Thyroid gland (tissue), 4 donors: ENCODE data around the gene PLXNB2. TPM values are rescaled to one million over a fixed set of nuclear protein-coding genes. Genes with fewer than 3 reads are reported as not detected.

Experiments used
- DNase-seq, 2 donors: peaks; one replicate each; pipeline ENCODE4 v3.0.0-alpha.2; 2019
- H3K27ac ChIP-seq, 3 donors: fragments of 200-600 bp; sonication (generic); 1 replicate in 2 of 3; 2 replicates in 1 of 3; pipeline ENCODE4 v1.5.1; 2016 to 2019; ENCODE audit warnings: mild to moderate bottlenecking in 1 of 3, moderate library complexity in 1 of 3
- H3K27me3 ChIP-seq: fragments of 200-600 bp; sonication (generic); one replicate; pipeline ENCODE4 v1.5.1; 2019
- H3K36me3 ChIP-seq, 2 donors: fragments of 200-600 bp; sonication (generic); one replicate each; pipeline ENCODE4 v1.5.1; 2016 to 2019
- H3K4me1 ChIP-seq, 2 donors: fragments of 200-600 bp; sonication (generic); one replicate each; pipeline ENCODE4 v1.5.1; 2017 to 2019
- H3K4me3 ChIP-seq, 3 donors: fragments of 200-600 bp; sonication (generic); replicated peaks in 1 of 3; 1 replicate in 2 of 3; 2 replicates in 1 of 3; pipeline ENCODE4 v1.5.1; 2016; ENCODE audit warnings: mild to moderate bottlenecking in 1 of 3
- H3K9me3 ChIP-seq: fragments of 200-600 bp; sonication (generic); one replicate; pipeline ENCODE4 v1.5.1; 2017
- POLR2A ChIP-seq, 2 donors: fragments of 450-650 bp; IDR thresholded peaks; one replicate each; pipeline ENCODE4 v1.6.1; 2017; ENCODE audit warnings: antibody characterized with exemption in 2 of 2, mild to moderate bottlenecking in 2 of 2, moderate library complexity in 1 of 2
- WGBS, 2 donors: methylation state at CpG; one replicate each; pipeline ENCODE4 v1.1.5; 2017; 5-methylcytosine and 5-hydroxymethylcytosine counted together
- intact Hi-C: fragments of 100-400 bp; cut with DNase I; formaldehyde crosslinking; loops from one replicate; pipeline ENCODE4 v1.15.1; 2023
- total RNA-seq, 4 donors: library from RNA; depleted of rRNA; stranded (reverse); fragments of >200 nt; gene quantifications; one replicate each; pipeline ENCODE4 v1.2.3, GENCODE V29; 2016
- TF ChIP-seq, protein P1 (sequence below), 6 experiments: fragments of 200-600 bp in 3 of 6; fragments of 450-650 bp in 3 of 6; sonication (generic) in 3 of 6; IDR thresholded peaks; one replicate each; pipeline ENCODE4 v1.5.1; 2016 to 2019; ENCODE audit warnings: antibody characterized with exemption in 6 of 6, mild to moderate bottlenecking in 2 of 6, inconsistent platforms in 1 of 6, moderate library complexity in 1 of 6

Gene PLXNB2
- total RNA-seq, 4 donors from 2014 or later = 143 to 266 (median 215) TPM

DNA sequence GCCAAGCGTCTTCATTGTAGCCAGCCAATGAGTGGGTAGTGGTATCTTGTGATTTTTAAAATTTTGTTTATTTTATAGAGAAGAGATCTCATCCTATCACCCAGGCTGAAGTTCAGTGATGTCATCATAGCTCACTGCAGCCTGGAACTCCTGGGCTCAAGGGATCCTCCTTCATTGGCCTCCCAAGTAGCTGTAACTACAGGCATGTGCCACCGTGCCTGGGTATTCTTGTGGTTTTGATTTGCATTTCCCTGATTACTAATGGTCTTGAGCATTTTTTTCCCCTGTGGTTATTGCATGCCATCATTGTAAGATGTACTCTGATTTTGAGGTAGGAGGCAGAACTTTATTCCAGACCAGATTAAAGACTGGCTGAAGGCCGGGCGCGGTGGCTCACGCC, 21.8 kb upstream of the PLXNB2 start:
- H3K27me3 ChIP-seq = no peaks in the 10 kb centered on the region
- H3K27ac ChIP-seq = no peak overlapping the region
- H3K9me3 ChIP-seq = no peaks in the 10 kb centered on the region
- no peaks in the 10 kb centered on the region for H3K36me3 ChIP-seq
- TF ChIP-seq, protein P1, sequence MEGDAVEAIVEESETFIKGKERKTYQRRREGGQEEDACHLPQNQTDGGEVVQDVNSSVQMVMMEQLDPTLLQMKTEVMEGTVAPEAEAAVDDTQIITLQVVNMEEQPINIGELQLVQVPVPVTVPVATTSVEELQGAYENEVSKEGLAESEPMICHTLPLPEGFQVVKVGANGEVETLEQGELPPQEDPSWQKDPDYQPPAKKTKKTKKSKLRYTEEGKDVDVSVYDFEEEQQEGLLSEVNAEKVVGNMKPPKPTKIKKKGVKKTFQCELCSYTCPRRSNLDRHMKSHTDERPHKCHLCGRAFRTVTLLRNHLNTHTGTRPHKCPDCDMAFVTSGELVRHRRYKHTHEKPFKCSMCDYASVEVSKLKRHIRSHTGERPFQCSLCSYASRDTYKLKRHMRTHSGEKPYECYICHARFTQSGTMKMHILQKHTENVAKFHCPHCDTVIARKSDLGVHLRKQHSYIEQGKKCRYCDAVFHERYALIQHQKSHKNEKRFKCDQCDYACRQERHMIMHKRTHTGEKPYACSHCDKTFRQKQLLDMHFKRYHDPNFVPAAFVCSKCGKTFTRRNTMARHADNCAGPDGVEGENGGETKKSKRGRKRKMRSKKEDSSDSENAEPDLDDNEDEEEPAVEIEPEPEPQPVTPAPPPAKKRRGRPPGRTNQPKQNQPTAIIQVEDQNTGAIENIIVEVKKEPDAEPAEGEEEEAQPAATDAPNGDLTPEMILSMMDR (IDR thresholded peaks at IDR 0.05) = no peak
- no peak for TF ChIP-seq POLR2A (IDR thresholded peaks at IDR 0.05)
- 92 to 95% methylated on average over 6 of the region's 6 CpGs for WGBS, 2 donors
- H3K4me1 ChIP-seq = peaks cover 10 to 13% of the 10 kb centered on the region in 2 donors
- no peak overlapping the region for H3K4me3 ChIP-seq
- DNase-seq = no peak
- intact Hi-C loops = loop anchor here (5.0 kb wide), 2 partner anchors 52 to 77 kb away; partner anchors contain the start of gene HDAC10

- H3K27me3 ChIP-seq = no peaks in the 10 kb centered on the region
- TF ChIP-seq, protein P1 (IDR thresholded peaks at IDR 0.05) = no peak
- no peak for TF ChIP-seq POLR2A (IDR thresholded peaks at IDR 0.05)
- 80 to 87% methylated on average over 20 to 22 of the region's 22 CpGs for WGBS, 2 donors
Observed at GRCh38 chr22:50327711-50328019, 20.2 kb upstream of the PLXNB2 start.

GRCh38 chr22:50326956-50327710, 19.7 kb upstream of the PLXNB2 start, which contains the start of gene DENND6B:
Gene DENND6B (minus strand): TSS chr22:50327012. CDS start chr22:50326988, 24 bp downstream.
- H3K27me3 ChIP-seq = no peaks in the 10 kb centered on the region
- TF ChIP-seq, protein P1 (IDR thresholded peaks at IDR 0.05) = peak in 4 of 6 experiments; percentile 18 to 97 (median 94)
- peak in 1 of 2 donors; percentile 56 for TF ChIP-seq POLR2A (IDR thresholded peaks at IDR 0.05)
- DNase-seq = peak; percentile 79 to 81
- peak within 1 kb of the TSS; percentile 86 to 90 (median 88) for H3K27ac ChIP-seq
- WGBS, 2 donors = 2 to 15% methylated on average over 14 to 21 of the region's 105 CpGs
- intact Hi-C loops = loop anchor here (5.0 kb wide), 2 partner anchors 50 to 75 kb away; partner anchors contain the start of gene HDAC10
- H3K36me3 ChIP-seq = no peaks in the 10 kb centered on the region
- H3K4me1 ChIP-seq = peaks cover 10 to 13% of the 10 kb centered on the region in 2 donors
- no peaks in the 10 kb centered on the region for H3K9me3 ChIP-seq
- peak within 1 kb of the TSS; percentile 52 to 76 (median 56) for H3K4me3 ChIP-seq

More at GRCh38 chr22:50327711-50328019, 20.2 kb upstream of the PLXNB2 start:
- H3K9me3 ChIP-seq = no peaks in the 10 kb centered on the region
- no peaks in the 10 kb centered on the region for H3K36me3 ChIP-seq
- H3K27ac ChIP-seq = peak overlapping the region; percentile 86 to 90 (median 88)
- H3K4me3 ChIP-seq = peak overlapping the region; percentile 52 to 76 (median 56)
- H3K4me1 ChIP-seq = peaks cover 10 to 13% of the 10 kb centered on the region in 2 donors
- no peak for DNase-seq
- intact Hi-C loops = loop anchor here (5.0 kb wide), 2 partner anchors 50 to 75 kb away; partner anchors contain the start of gene HDAC10

- Histone ChIP-seq H3K4me1 (peaks cover 10 to 13% of the 10 kb centered on the region in 2 donors), H3K27ac (no peak overlapping the region), H3K27me3 (no peaks in the 10 kb centered on the region), H3K4me3 (peak overlapping the region; percentile 38 to 60 (median 52)), H3K9me3 (no peaks in the 10 kb centered on the region), H3K36me3 (no peaks in the 10 kb centered on the region)
- TF ChIP-seq, protein P1 (IDR thresholded peaks at IDR 0.05) = no peak
- no peak for TF ChIP-seq POLR2A (IDR thresholded peaks at IDR 0.05)
- intact Hi-C loops = loop anchor here (5.0 kb wide), 2 partner anchors 49 to 74 kb away; partner anchors contain the start of gene HDAC10
- 28 to 33% methylated on average over 23 of the region's 56 CpGs for WGBS, 2 donors
- no peak for DNase-seq
Observed at GRCh38 chr22:50326225-50326955, 18.9 kb upstream of the PLXNB2 start.
